Measurements from ENCODE around the gene WRAP73.

The WRAP73 gene

DNA sequence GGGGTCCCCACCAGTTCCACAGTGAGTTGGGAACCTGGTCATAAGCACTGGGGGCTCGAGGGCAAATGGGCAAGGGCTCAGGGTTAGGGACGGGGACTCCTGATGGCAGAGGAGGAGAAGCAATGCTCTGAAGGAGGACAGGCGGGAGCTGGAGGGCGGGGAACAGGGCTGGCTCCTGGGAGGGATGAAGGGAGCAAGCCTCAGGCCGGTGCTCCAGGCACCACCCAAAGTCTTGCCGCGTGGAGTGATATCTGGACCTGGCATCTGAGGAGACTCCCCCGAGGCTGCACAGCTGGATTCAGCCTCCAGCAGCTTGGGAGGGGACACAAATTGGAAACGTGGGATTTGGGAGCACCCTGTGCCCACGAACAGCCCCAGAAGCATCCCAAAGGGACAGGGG is 49.5 kb downstream of the WRAP73 start:
- DNase-seq (ENCODE audit: low read depth): no peak
- no peak overlapping the region for H3K4me3 ChIP-seq (replicated peaks; ENCODE audit: low read depth, low read length)

DNA sequence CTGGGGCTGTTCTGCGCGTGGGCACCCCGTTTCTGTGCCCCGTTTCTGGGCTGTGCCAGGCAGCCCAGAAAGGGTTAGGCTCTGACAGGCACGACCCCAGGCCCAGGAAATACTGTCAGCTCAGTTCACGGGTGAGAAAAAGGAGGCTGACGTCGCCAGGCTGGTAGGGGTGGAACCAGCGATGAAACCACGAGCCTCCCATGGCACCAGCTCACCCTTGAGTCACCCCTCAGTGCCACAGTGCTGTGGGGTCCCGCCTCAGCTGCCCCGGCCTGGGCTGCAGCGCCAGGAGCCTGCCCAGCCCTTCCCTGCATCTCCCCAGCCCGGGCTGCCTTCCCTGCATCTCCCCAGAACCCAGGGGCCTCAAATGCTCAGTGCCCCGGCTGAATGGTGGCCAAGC is 50.1 kb downstream of the WRAP73 start:
- DNase-seq (ENCODE audit: low read depth): no peak
- no peak overlapping the region for H3K4me3 ChIP-seq (replicated peaks; ENCODE audit: low read depth, low read length)
- TF ChIP-seq, protein P1, sequence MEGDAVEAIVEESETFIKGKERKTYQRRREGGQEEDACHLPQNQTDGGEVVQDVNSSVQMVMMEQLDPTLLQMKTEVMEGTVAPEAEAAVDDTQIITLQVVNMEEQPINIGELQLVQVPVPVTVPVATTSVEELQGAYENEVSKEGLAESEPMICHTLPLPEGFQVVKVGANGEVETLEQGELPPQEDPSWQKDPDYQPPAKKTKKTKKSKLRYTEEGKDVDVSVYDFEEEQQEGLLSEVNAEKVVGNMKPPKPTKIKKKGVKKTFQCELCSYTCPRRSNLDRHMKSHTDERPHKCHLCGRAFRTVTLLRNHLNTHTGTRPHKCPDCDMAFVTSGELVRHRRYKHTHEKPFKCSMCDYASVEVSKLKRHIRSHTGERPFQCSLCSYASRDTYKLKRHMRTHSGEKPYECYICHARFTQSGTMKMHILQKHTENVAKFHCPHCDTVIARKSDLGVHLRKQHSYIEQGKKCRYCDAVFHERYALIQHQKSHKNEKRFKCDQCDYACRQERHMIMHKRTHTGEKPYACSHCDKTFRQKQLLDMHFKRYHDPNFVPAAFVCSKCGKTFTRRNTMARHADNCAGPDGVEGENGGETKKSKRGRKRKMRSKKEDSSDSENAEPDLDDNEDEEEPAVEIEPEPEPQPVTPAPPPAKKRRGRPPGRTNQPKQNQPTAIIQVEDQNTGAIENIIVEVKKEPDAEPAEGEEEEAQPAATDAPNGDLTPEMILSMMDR (IDR thresholded peaks at IDR 0.05; ENCODE audit: low read length, missing control alignments): no peak

More for the DNA sequence above, 49.5 kb downstream of the WRAP73 start:
- TF ChIP-seq, protein P1 (IDR thresholded peaks at IDR 0.05; ENCODE audit: low read length, missing control alignments): no peak

DNA sequence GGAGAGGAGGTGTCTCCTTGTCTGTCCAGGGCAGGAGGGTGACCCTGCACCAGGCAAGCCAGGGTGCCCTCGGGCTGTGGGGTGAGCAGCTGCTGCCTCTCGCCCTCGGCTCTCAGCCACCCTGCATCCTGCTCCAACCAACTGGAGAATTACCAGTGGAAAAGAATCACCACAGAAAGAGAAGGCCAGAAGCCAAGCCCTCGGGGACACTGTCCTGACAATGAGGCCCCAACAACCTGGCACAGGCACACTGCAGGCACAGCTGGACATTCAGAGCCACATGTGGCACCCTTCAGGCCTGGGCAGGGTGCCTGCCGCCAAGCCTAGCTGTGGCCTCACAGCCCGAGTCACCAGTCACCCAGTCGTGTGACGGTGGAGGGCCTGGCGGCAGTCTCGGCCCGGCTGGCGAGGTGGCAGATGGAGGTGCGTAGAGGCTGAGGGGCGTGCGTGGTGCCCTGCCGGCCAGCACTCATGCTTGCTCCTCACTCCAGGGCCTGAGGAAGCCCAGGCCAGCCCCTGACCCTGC is 50.6 kb downstream of the WRAP73 start:
- no peak for DNase-seq (ENCODE audit: low read depth)
- H3K4me3 ChIP-seq (replicated peaks; ENCODE audit: low read depth, low read length): no peak overlapping the region
- TF ChIP-seq, protein P1 (IDR thresholded peaks at IDR 0.05; ENCODE audit: low read length, missing control alignments): no peak

DNA sequence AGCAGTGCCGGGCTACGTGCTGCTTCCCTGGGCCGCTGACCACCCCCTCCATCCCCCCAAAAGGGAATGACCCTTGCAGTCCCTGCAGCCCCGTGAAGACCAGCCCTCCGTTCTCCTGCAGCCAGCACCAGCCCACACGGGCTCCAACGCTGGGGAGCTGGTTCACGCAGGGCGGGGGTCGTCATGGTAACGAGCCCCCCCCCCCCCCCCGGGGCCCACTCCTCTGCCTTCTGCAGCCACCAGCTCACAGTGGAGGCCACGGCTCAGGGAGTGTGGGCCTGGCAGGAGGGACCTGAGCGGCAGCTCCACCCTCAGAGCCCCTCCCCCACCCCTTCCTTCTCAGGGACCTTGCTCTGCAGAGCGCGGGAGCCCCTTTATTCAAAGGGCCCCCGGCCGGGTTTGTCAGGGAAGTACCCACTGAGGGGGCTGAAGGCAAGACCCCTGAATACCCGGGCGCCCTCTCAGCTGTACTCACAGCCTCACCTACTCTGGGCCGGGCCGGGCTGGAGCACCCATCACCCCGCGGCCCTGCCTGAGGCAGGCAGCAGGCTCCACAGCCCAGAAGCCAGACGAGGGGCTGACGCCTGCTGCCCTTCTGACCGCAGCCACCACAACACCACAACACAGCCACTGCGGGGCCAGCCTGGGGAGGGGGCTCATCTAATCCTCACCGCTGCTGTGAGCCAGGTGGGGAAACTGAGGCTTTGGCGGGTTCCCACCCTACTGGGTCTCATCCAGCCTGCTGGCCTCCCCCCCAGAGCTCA is 51.2 kb downstream of the WRAP73 start:
- no peak for DNase-seq (ENCODE audit: low read depth)
- H3K4me3 ChIP-seq (replicated peaks; ENCODE audit: low read depth, low read length): no peak overlapping the region
- TF ChIP-seq, protein P1 (IDR thresholded peaks at IDR 0.05; ENCODE audit: low read length, missing control alignments): no peak

DNA sequence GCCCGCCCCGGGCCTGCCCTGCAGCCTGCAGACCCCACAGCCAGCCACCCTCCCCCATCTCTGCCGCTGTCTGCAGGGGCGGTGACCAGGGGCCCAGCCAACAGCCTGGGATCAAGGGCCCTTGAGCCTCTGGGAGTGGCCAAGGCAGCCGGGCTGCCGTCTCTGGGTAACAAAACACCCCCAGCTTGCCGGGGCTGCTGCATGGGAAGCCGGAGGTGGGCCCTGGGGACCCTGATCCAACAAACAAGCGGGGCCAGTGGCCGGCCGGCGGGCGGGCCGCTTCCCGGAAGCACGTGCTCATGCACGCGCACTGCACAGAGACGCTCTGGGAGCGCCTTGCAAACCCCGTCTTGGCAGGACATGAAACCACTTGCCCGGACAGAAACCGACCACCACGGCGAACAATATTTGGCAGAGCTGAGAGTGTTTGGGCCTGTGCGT is 51.8 kb downstream of the WRAP73 start:
- DNase-seq (ENCODE audit: low read depth): peak; percentile 40
- TF ChIP-seq, protein P1 (IDR thresholded peaks at IDR 0.05; ENCODE audit: low read length, missing control alignments): no peak
- no peak overlapping the region for H3K4me3 ChIP-seq (replicated peaks; ENCODE audit: low read depth, low read length)

DNA sequence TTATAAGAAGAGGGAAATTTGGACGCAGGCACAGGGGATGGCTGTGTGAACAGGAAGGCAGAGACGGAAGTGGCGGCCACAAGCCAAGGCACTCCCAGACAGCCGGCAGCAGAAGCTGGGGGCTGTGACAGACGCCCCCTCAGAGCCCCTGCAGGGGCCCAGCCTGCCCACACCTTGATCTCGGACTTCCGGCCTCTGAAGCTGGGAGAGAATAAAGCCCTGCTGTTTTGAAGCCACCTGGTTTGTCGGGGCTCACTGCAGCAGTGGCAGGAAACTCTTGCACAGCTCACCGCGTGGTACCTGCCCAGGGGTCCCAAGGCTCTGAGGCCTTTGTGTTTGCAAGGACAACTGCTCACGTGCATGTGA is 52.3 kb downstream of the WRAP73 start:
- DNase-seq (ENCODE audit: low read depth): no peak
- H3K4me3 ChIP-seq (replicated peaks; ENCODE audit: low read depth, low read length): no peak overlapping the region
- TF ChIP-seq, protein P1 (IDR thresholded peaks at IDR 0.05; ENCODE audit: low read length, missing control alignments): no peak
